Glutamatergic neuron (in vitro differentiated cells): ENCODE results near the gene KRTAP10-12. TPM values are rescaled to one million over a fixed set of nuclear protein-coding genes. Genes with fewer than 3 reads are reported as not detected.

Source experiments
- DNase-seq: peaks from one replicate; pipeline ENCODE4 v3.0.0; 2022
- H3K27ac Mint-ChIP-seq: one replicate; pipeline ENCODE4 v1.8.0; 2020; ENCODE audit warnings: mild to moderate bottlenecking, mixed read lengths, inconsistent platforms; ENCODE audit not compliant: unreplicated experiment
- H3K27me3 Mint-ChIP-seq: one replicate; pipeline ENCODE4 v1.8.0; 2020; ENCODE audit warnings: mild to moderate bottlenecking, moderate library complexity, mixed read lengths, inconsistent platforms; ENCODE audit not compliant: unreplicated experiment
- H3K36me3 Mint-ChIP-seq: one replicate; pipeline ENCODE4 v1.8.0; 2020; ENCODE audit warnings: mild to moderate bottlenecking, mixed read lengths, inconsistent platforms; ENCODE audit not compliant: unreplicated experiment
- H3K4me1 Mint-ChIP-seq: one replicate; pipeline ENCODE4 v1.8.0; 2020; ENCODE audit warnings: mild to moderate bottlenecking, low read depth, mixed read lengths, inconsistent platforms; ENCODE audit not compliant: unreplicated experiment
- H3K4me3 Mint-ChIP-seq: one replicate; pipeline ENCODE4 v1.8.0; 2020; ENCODE audit warnings: mild to moderate bottlenecking, mixed read lengths, inconsistent platforms; ENCODE audit not compliant: unreplicated experiment
- H3K9me3 Mint-ChIP-seq: one replicate; pipeline ENCODE4 v1.8.0; 2020; ENCODE audit warnings: mild to moderate bottlenecking, moderate library complexity, mixed read lengths, inconsistent platforms; ENCODE audit not compliant: unreplicated experiment
- CTCF ChIP-seq: fragments of 200-600 bp; sonication (generic); IDR thresholded peaks from one replicate; pipeline ENCODE4 v1.5.0; 2021; ENCODE audit not compliant: partially characterized antibody, unreplicated experiment
- total RNA-seq: library from RNA; stranded (reverse); fragmentation: NEBNext Ultra II Directional; extraction: Animal tissue kit (Norgen Biotek cat#: 25700); gene quantifications from one replicate; pipeline ENCODE4 v1.2.1, GENCODE V29; 2021; ENCODE audit not compliant: unreplicated experiment

Gene KRTAP10-12
- total RNA-seq, 1 donor from 2014 or later, result not detected

GRCh38 chr21:44734026-44734745, 37.2 kb downstream of the KRTAP10-12 start:
- Mint-ChIP-seq H3K27ac (no peak overlapping the region), H3K4me1 (peaks cover 2% of the 10 kb centered on the region), H3K36me3 (peaks cover 42% of the 10 kb centered on the region), H3K4me3 (no peak overlapping the region), H3K27me3 (peaks cover 13% of the 10 kb centered on the region), H3K9me3 (peaks cover 19% of the 10 kb centered on the region)
- no peak for TF ChIP-seq CTCF
- DNase-seq, result no peak

- Mint-ChIP-seq H3K9me3 (peaks cover 22% of the 10 kb centered on the region), H3K36me3 (peaks cover 47% of the 10 kb centered on the region), H3K27ac (no peak overlapping the region), H3K27me3 (peaks cover 13% of the 10 kb centered on the region), H3K4me1 (peaks cover 2% of the 10 kb centered on the region), H3K4me3 (no peak overlapping the region)
- DNase-seq, result no peak
- no peak for TF ChIP-seq CTCF
Measured at GRCh38 chr21:44734841-44735240, 37.9 kb downstream of the KRTAP10-12 start.

- DNase-seq, result no peak
- Mint-ChIP-seq H3K27me3 (peaks cover 13% of the 10 kb centered on the region), H3K4me1 (peaks cover 2% of the 10 kb centered on the region), H3K4me3 (no peak overlapping the region), H3K36me3 (peaks cover 47% of the 10 kb centered on the region), H3K27ac (no peak overlapping the region), H3K9me3 (peaks cover 22% of the 10 kb centered on the region)
- TF ChIP-seq CTCF, result no peak
Measured at GRCh38 chr21:44735821-44736220, 38.8 kb downstream of the KRTAP10-12 start.

GRCh38 chr21:44736291-44737004, 39.5 kb downstream of the KRTAP10-12 start:
- H3K9me3 Mint-ChIP-seq, result peaks cover 22% of the 10 kb centered on the region
- H3K4me1 Mint-ChIP-seq, result no peaks in the 10 kb centered on the region
- peaks cover 14% of the 10 kb centered on the region for H3K27me3 Mint-ChIP-seq
- no peak for TF ChIP-seq CTCF
- H3K4me3 Mint-ChIP-seq, result no peak overlapping the region
- no peak for DNase-seq
- H3K27ac Mint-ChIP-seq, result no peak overlapping the region
- peaks cover 41% of the 10 kb centered on the region for H3K36me3 Mint-ChIP-seq

- TF ChIP-seq CTCF, result no peak
- Mint-ChIP-seq H3K27me3 (peaks cover 11% of the 10 kb centered on the region), H3K36me3 (peaks cover 33% of the 10 kb centered on the region), H3K4me1 (no peaks in the 10 kb centered on the region), H3K9me3 (peaks cover 22% of the 10 kb centered on the region), H3K4me3 (no peak overlapping the region), H3K27ac (no peak overlapping the region)
- no peak for DNase-seq
Measured at GRCh38 chr21:44737706-44738354, 40.9 kb downstream of the KRTAP10-12 start.
